Superior temporal gyrus (tissue), 1 donor: ENCODE measurements around the gene GFOD1.
A peak's percentile ranks its signal among the peaks of the same experiment; 100 is the strongest.
"Not testable (repeated sequence)": the region's sequence is repeated elsewhere in the genome, so short reads cannot be mapped to it uniquely, and the experiment has no call there.

Source experiments
- DNase-seq: peaks from one replicate; pipeline ENCODE4 v3.0.0-alpha.2; 2016; ENCODE audit errors: extremely low spot score

Gene GFOD1

DNA sequence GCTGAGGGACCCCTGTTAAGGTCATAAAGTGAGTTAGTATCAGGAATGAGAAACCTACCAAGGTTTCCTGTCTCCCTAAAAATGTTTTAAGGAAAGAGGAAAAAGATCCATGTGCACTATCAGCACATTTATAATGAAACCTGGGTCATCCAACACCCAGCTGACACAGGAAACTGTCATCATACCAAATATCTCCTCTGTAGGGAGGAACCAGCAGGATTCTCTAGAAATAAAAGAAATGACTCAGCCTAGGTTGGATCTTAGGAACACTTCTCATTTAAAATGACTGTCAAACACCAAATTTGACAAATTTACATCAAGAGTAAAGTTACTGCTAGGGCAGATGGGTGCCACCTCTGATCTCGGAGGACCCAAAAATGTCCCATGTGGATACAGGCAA, 21.7 kb downstream of the GFOD1 start:
- DNase-seq: no peak

DNA sequence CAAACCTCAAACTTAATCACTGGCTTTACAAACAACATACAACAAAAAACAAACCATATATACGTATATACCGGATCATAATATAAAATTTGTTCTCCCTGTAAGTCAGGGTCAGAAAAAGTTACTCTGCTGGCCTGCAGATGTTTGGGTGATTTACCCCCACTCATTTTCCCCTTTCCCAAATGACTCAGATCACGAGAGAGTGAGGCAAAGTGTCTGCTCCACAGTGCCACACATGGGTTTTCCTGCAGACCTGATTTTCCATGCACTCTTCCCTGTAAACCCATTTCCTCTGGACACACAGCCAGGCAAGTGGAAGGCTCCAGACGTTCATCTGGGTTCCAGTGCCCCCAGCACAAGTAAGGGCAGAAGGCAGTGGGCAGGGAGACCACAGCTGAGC, 23.5 kb downstream of the GFOD1 start:
- DNase-seq: no peak

GRCh38 chr6:13463328-13463717, 24.1 kb downstream of the GFOD1 start:
- DNase-seq: no peak

DNA sequence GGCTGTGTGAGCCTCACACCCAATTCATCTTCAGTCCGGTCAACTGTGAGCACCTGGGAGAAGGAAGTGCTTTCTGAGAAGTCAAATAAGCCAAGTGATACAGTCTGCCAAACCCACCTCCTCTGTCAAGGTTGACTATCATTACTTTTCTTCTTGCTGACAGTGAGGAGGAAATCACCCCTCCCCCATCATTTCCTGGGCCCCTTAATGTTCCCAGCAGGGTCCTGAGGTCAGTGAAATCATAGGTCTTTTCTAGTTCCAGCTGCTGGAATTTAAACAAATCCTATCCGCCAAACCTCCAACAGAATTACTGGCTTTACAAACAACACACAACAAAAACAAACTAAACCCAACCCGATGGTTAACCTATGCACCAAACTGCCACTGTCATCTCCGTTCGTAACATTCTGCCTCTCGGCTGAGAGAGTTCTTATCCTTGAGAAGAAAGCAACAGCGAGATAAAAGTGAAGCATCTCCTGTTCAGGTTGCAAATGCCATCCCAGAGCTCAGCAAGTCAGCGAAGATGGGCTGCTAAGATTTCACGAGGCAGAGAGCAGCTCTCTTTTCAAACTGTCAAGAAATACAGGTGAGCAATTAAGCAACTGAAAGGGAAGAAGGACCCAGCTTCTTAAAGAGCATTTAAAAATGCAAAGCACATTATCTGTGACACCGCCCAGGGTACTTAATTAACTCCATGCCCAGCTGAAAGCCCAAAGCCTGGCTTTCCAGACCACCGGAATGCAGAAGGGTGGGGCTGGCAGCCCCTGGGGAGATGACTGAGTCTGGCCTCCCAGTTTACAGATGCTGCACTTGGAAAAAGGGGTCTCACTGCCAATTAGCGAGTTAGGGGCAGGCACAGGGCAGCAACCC, 24.7 kb downstream of the GFOD1 start:
- no peak for DNase-seq

GRCh38 chr6:13461805-13462204, 25.6 kb downstream of the GFOD1 start:
- no peak for DNase-seq

- no peak for DNase-seq
Observed at GRCh38 chr6:13461307-13461706, 26.1 kb downstream of the GFOD1 start.

DNA sequence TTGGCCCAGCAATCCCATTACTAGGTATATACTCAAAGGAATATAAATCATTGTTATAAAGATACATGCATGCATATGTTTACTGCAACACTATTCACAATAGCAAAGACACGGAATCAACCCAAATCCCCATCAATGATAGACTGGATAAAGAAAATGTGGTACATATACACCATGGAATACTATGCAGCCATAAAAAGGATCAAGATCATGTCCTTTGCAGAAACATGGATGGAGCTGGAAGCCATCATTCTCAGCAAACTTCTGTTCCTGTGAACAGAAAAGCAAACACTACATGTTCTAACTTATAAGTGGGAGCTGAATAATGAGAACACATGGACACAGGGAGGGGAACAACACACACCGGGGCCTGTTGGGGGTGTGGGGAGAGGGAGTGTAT, 27.1 kb downstream of the GFOD1 start:
- DNase-seq: not testable (repeated sequence)

GRCh38 chr6:13457577-13457976, 29.8 kb downstream of the GFOD1 start:
- DNase-seq: no peak

DNA sequence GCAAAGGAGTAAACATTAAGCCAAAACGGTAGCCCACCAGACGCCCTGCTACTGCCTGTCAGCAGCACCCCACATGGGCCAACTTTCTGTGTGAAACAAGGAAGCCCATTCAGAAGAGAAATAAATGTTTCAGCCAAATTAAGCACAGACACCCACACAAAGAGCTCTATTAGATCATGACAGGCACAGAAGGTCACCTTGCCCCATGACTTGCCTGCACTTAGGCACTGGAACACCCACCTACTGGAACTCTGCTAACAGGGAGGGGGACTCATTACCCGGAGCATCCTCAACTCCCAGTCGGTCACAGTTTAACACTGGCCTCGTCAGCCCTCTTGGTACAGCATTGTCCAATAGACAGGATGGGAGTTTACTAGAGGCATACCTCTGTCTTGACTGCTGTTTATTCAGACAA, 31.8 kb downstream of the GFOD1 start:
- DNase-seq: no peak

GRCh38 chr6:13454286-13455221, 32.8 kb downstream of the GFOD1 start:
- DNase-seq: peak; percentile 82

DNA sequence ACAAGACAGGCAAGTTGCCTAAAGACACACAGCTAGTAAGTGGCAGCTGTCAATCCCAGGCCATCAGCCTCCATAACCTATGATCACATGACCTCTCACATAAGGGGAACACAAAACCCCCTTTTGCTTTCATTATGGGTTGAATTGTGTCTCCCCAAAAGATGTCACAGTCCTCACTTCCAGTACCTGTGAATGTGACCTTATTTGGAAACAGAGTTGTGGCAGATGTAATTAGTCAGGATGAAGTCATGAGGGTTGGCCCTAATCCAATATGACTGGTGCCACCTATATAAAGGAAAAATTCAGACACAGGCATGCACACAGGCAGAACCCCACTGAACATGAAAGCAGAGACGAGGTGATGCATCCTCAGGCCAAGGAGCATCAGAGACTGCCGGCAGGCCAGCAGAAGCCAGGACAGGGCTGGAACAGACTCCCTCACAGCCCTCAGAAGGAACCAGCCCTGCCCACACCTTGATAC, 33.6 kb downstream of the GFOD1 start:
- no peak for DNase-seq

DNA sequence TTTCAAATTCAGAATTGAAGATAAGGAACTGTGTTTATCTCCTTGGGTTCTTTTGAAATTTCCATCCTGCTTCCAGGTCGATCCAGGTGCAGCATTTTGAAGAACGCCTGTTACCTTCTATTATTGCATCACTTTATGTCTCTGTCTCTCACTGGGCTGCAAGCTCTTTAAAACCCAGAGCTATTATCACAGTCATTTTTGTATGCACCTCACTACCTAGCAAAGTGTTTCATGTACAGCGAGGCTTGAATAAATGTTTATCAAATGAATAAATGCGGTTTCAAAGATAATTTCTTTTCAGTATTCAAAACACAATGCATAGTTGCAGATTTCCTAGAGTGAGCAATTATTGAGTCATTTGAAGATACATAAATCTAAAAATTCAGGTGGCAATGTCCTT, 34.2 kb downstream of the GFOD1 start:
- no peak for DNase-seq

- DNase-seq: peak; percentile 70
Observed at GRCh38 chr6:13452346-13453117, 34.9 kb downstream of the GFOD1 start.

GRCh38 chr6:13451181-13451895, 36.1 kb downstream of the GFOD1 start:
- DNase-seq: no peak

GRCh38 chr6:13450628-13451027, 36.8 kb downstream of the GFOD1 start:
- no peak for DNase-seq

DNA sequence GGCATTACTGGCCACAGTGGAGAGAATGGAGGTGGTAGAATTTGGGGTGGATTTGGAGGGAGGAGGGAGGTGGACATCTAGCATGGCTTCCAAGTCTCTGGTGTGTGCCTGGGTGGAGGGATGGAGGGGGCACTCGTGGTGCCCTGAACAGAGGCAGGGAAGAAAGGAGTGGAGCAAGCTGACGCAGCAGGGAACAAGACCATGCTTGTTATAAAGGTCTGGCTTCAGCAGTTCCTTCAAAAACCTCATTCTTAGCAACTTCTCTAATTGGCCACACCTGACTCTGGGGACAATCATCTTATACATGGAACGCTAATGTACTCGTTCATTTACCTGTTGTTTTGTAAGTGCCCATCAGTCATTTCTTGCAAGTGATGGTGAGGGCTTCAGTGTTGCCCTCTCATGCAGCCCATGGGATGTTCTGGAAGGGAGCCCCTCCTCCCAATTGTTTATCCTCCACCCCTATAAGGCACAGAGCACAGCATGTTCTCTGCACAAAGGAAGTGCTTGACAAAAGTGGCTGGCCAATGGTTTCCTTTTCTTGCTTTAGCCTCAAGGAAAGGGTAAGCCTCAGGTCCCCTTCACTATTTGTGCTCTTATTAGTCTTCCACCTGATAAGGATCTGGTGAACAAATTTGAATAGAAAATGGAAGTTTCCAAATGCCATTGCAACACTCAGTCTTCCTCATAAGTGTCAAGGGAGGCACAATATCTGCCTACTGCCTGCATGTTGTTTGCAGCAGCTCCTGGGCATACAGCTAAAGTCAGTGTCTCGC, 39.3 kb downstream of the GFOD1 start:
- no peak for DNase-seq

DNA sequence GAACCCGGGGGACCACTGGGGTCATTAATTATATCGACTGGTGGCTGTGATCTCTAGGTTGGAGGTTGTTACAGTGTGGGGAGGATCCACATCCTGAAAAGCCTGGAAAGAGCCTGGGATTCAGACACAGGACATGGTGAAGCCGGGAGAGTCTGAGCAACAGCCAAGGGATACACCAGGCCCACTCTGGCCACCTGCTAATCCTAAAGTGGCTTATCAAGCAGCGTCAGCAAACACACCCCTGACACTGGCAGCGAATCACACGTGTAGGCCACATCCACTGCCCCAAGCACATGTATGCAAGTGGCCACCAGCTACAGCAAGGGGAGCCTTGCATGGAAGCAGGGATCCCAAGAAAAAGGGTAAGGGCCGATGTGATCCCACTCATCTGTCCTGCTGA, 41.0 kb downstream of the GFOD1 start:
- DNase-seq: no peak

- DNase-seq: no peak
Observed at GRCh38 chr6:13445744-13446115, 41.7 kb downstream of the GFOD1 start.

DNA sequence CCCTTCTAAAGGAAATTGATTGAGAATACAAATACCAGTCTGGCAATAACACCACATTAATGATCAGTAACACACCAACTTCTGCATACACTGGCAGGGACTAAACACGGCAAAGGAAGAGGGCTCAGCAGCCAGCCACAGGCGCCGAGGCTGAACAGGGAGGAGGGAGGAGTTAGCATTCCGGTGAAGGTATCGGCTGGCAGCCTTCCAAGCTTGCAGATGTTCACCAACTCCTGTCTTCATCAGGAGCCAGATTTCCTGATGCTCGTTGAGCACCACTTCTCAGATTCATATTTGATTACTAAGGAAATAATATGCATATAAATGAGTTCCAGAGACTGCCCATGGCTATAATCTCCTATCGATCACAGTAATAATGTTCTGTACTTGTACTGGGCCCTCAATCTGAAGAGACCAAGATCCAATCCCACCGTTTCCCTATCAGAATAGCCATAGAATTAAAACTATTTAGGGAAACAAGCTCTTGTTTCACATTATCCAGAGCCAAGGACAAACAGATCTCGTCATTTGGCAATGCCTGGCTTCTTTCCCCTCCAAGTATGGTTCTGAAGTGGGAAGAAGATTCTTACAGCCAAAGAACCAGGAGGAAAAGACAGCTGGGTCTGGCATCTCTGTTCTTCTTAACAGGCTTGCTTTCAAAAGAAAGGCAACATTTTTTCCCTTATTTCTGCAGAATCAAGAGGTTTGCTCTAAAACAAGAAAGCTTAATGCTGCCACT, 42.2 kb downstream of the GFOD1 start:
- peak; percentile 80 for DNase-seq

- no peak for DNase-seq
Observed at GRCh38 chr6:13444604-13445003, 42.8 kb downstream of the GFOD1 start.
